Loucy (cell line): ENCODE results near the gene MAK.

ENCODE experiments used
- EZH2phosphoT487 ChIP-seq: fragments of 200-600 bp; IDR thresholded peaks from 2 replicates; pipeline ENCODE4 v1.6.1; 2018; ENCODE audit warnings: antibody characterized with exemption, mild to moderate bottlenecking, moderate library complexity, borderline replicate concordance
- TF ChIP-seq, protein P1 (sequence below): fragments of 200-600 bp; sonication (generic); conservative IDR thresholded peaks from 2 replicates; pipeline ENCODE4 v1.5.1; 2014; ENCODE audit warnings: mild to moderate bottlenecking, antibody characterized with exemption, low read length

DNA sequence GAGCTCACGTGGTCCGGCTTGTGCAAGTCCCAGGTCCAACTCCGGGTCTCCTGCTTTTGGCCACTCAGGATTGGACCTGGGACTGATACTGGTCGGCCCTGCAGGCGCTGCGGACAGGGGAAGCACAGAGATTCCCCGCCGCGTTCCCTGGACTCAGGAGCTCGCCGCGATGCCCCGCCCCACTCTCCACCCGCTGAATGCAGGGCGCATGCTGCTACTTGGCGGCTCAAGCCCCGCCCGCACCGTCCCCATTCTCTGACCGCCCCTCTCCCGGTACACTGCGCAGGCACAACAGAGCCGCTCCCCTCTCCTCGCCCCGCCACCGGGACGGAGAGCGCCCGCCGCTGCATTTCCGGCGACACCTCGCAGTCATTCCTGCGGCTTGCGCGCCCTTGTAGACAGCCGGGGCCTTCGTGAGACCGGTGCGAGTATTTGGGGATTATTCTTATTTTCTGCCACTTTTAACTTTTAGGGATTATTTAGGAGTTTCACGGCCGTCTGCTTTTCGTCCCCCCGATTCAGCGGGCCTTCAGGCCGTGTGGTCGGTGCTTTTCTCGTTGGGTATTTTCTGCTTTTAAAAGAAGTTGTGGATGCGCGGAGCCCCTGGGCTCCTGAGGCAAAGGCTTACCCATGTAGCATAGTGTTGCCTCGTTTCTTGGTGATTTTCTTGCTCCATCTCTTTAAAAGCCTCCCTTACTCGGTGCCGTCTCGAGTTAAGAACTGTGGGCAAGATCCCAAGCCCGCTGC is 115.3 kb downstream of the MAK start, which contains the start of gene TMEM14C:
- TF ChIP-seq, protein P1, sequence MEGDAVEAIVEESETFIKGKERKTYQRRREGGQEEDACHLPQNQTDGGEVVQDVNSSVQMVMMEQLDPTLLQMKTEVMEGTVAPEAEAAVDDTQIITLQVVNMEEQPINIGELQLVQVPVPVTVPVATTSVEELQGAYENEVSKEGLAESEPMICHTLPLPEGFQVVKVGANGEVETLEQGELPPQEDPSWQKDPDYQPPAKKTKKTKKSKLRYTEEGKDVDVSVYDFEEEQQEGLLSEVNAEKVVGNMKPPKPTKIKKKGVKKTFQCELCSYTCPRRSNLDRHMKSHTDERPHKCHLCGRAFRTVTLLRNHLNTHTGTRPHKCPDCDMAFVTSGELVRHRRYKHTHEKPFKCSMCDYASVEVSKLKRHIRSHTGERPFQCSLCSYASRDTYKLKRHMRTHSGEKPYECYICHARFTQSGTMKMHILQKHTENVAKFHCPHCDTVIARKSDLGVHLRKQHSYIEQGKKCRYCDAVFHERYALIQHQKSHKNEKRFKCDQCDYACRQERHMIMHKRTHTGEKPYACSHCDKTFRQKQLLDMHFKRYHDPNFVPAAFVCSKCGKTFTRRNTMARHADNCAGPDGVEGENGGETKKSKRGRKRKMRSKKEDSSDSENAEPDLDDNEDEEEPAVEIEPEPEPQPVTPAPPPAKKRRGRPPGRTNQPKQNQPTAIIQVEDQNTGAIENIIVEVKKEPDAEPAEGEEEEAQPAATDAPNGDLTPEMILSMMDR, result no peak
- TF ChIP-seq EZH2phosphoT487, result no peak
